Embryonic facial prominence (tissue), 1 donor: ENCODE data around the gene SETD1A.

ENCODE experiments used
- DNase-seq: peaks from one replicate; pipeline ENCODE4 v3.0.0-alpha.2; 2016; ENCODE audit errors: extremely low spot score

Gene SETD1A

GRCh38 chr16:31020536-31020935 lies 63.0 kb downstream of the SETD1A start:
- DNase-seq: no peak

GRCh38 chr16:31022544-31023251 lies 65.1 kb downstream of the SETD1A start:
- no peak for DNase-seq

GRCh38 chr16:31023252-31023602 lies 65.7 kb downstream of the SETD1A start:
- no peak for DNase-seq

GRCh38 chr16:31023627-31024226 lies 66.2 kb downstream of the SETD1A start:
- no peak for DNase-seq

- no peak for DNase-seq
Observed at GRCh38 chr16:31025339-31025738, 67.8 kb downstream of the SETD1A start.

GRCh38 chr16:31029272-31029671 lies 71.7 kb downstream of the SETD1A start:
- DNase-seq: no peak

GRCh38 chr16:31031276-31031675 lies 73.7 kb downstream of the SETD1A start:
- DNase-seq: no peak

GRCh38 chr16:31032736-31033708 lies 75.5 kb downstream of the SETD1A start, which contains the start of gene STX4:
STX4 (plus strand) TSS chr16:31033558; CDS start chr16:31033806, 248 bp downstream.
- DNase-seq: peak; percentile 93

- DNase-seq: peak; percentile 56
Observed at GRCh38 chr16:31033709-31034492, 76.3 kb downstream of the SETD1A start.
